SK-N-MC (cell line): ENCODE results near the gene CLTCL1.

Source experiments
- EZH2 ChIP-seq: fragments of 200-600 bp; sonication (generic); IDR thresholded peaks from one replicate; pipeline ENCODE4 v1.6.1; 2017; ENCODE audit warnings: antibody characterized with exemption
- FOXP2 ChIP-seq: optimal IDR thresholded peaks from 2 replicates; pipeline ENCODE3; 2011; ENCODE audit warnings: mild to moderate bottlenecking, moderate library complexity; ENCODE audit not compliant: insufficient read depth; ENCODE audit errors: extremely low read length, control extremely low read depth
- POLR2AphosphoS5 ChIP-seq: IDR thresholded peaks from 2 replicates; pipeline ENCODE4 v1.6.1; 2012; ENCODE audit warnings: mild to moderate bottlenecking, low read depth, low read length, borderline replicate concordance

DNA sequence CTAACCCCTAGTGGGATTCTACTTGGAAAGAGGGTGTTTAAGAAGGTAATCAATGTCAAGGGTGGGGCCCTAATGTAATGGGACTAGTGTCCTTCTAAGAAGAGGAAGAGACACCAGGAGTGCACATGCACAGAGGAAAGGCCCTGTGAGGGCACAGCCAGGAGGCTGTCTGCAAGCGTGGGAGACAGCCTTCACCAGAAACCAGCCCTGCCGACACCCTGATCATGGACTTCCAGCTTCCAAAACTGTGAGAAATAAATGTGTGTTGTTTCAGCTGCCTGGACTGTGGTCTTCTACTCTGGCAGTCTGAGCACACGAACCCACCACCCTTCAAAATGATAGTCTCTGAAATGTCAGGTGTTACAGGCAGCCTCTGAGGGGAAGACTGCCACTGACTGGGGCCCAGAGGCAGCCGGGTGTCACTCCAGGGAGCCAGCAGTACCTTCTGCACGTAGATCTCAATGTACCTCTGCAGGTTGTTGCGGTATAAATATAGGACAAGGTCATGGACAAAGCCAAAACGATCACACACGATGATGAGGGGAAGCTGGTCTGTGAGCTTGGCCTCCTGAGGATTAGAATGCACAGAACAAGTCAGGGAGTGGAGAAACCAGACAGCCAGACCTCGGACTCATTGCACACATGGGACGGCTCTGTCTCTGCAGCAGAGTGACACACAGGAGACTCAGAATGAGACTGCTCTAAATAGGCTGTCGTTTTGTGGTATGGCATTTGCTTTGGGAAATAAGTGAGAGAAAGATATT lies 69.1 kb downstream of the CLTCL1 start:
- TF ChIP-seq EZH2 (no peak), POLR2AphosphoS5 (no peak), FOXP2 (no peak)
